ENCODE results near the gene TIAM2.
"Not testable (repeated sequence)": the region's sequence is repeated elsewhere in the genome, so short reads cannot be mapped to it uniquely, and the experiment has no call there.

TIAM2 gene

GRCh38 chr6:155227046-155227445, 231.9 kb downstream of the TIAM2 start:
- no peak for DNase-seq (ENCODE audit: low spot score in 2 of 2)
- Mint-ChIP-seq H3K9me3 (no peaks in the 10 kb centered on the region), H3K36me3 (peaks cover 16% of the 10 kb centered on the region), H3K4me1 (peaks cover 14% of the 10 kb centered on the region), H3K4me3 (no peak overlapping the region), H3K27ac (no peak overlapping the region)
- ATAC-seq = no peak

- no peak for ATAC-seq
- no peak overlapping the region for H3K27ac Mint-ChIP-seq
Observed at GRCh38 chr6:155228546-155229166, 233.5 kb downstream of the TIAM2 start.

GRCh38 chr6:155230975-155231374, 235.9 kb downstream of the TIAM2 start:
- H3K27ac Mint-ChIP-seq; H3K36me3 Mint-ChIP-seq; ATAC-seq; H3K4me3 Mint-ChIP-seq; H3K9me3 Mint-ChIP-seq; DNase-seq (ENCODE audit: low spot score in 2 of 2); H3K4me1 Mint-ChIP-seq: not testable (repeated sequence)

More at GRCh38 chr6:155228546-155229166, 233.5 kb downstream of the TIAM2 start:
- no peak overlapping the region for H3K4me3 Mint-ChIP-seq
- DNase-seq (ENCODE audit: low spot score in 2 of 2) = no peak
- peaks cover 16% of the 10 kb centered on the region for H3K36me3 Mint-ChIP-seq
- peaks cover 12% of the 10 kb centered on the region for H3K4me1 Mint-ChIP-seq
- no peaks in the 10 kb centered on the region for H3K9me3 Mint-ChIP-seq

GRCh38 chr6:155232848-155233247, 237.7 kb downstream of the TIAM2 start:
- no peaks in the 10 kb centered on the region for H3K9me3 Mint-ChIP-seq
- no peak overlapping the region for H3K27ac Mint-ChIP-seq
- H3K36me3 Mint-ChIP-seq = no peaks in the 10 kb centered on the region
- H3K4me3 Mint-ChIP-seq = no peak overlapping the region
- ATAC-seq (no peak), DNase-seq (ENCODE audit: low spot score in 2 of 2) (no peak)
- H3K4me1 Mint-ChIP-seq = no peaks in the 10 kb centered on the region

- DNase-seq (ENCODE audit: low spot score in 2 of 2) = no peak
- H3K9me3 Mint-ChIP-seq = no peaks in the 10 kb centered on the region
- no peak for ATAC-seq
- no peaks in the 10 kb centered on the region for H3K36me3 Mint-ChIP-seq
- no peaks in the 10 kb centered on the region for H3K4me1 Mint-ChIP-seq
- H3K4me3 Mint-ChIP-seq = no peak overlapping the region
- H3K27ac Mint-ChIP-seq = no peak overlapping the region
Observed at GRCh38 chr6:155234167-155234566, 239.1 kb downstream of the TIAM2 start.

GRCh38 chr6:155234687-155235086, 239.6 kb downstream of the TIAM2 start:
- Mint-ChIP-seq H3K27ac (no peak overlapping the region), H3K4me3 (no peak overlapping the region), H3K9me3 (no peaks in the 10 kb centered on the region), H3K36me3 (no peaks in the 10 kb centered on the region), H3K4me1 (no peaks in the 10 kb centered on the region)
- ATAC-seq = peak; percentile 19
- no peak for DNase-seq (ENCODE audit: low spot score in 2 of 2)

GRCh38 chr6:155235087-155235486, 240.0 kb downstream of the TIAM2 start:
- no peaks in the 10 kb centered on the region for H3K4me1 Mint-ChIP-seq
- no peaks in the 10 kb centered on the region for H3K9me3 Mint-ChIP-seq
- DNase-seq (ENCODE audit: low spot score in 2 of 2) (no peak), ATAC-seq (no peak)
- no peak overlapping the region for H3K27ac Mint-ChIP-seq
- H3K36me3 Mint-ChIP-seq = no peaks in the 10 kb centered on the region
- no peak overlapping the region for H3K4me3 Mint-ChIP-seq

- Mint-ChIP-seq H3K27ac (no peak overlapping the region), H3K36me3 (no peaks in the 10 kb centered on the region), H3K9me3 (no peaks in the 10 kb centered on the region), H3K4me3 (no peak overlapping the region), H3K4me1 (no peaks in the 10 kb centered on the region)
- DNase-seq (ENCODE audit: low spot score in 2 of 2) (no peak), ATAC-seq (no peak)
Observed at GRCh38 chr6:155237613-155238012, 242.5 kb downstream of the TIAM2 start.

- no peak for ATAC-seq
- H3K36me3 Mint-ChIP-seq = no peaks in the 10 kb centered on the region
- no peaks in the 10 kb centered on the region for H3K4me1 Mint-ChIP-seq
- no peak for DNase-seq (ENCODE audit: low spot score in 2 of 2)
- no peak overlapping the region for H3K4me3 Mint-ChIP-seq
- H3K27ac Mint-ChIP-seq = no peak overlapping the region
- no peaks in the 10 kb centered on the region for H3K9me3 Mint-ChIP-seq
Observed at GRCh38 chr6:155240905-155241600, 245.9 kb downstream of the TIAM2 start.

- peaks cover 3% of the 10 kb centered on the region for H3K36me3 Mint-ChIP-seq
Observed at GRCh38 chr6:155241966-155242365, 246.9 kb downstream of the TIAM2 start.

GRCh38 chr6:155244434-155244833, 249.3 kb downstream of the TIAM2 start:
- Mint-ChIP-seq H3K9me3 (no peaks in the 10 kb centered on the region), H3K4me3 (no peak overlapping the region), H3K36me3 (peaks cover 23% of the 10 kb centered on the region), H3K4me1 (no peaks in the 10 kb centered on the region), H3K27ac (no peak overlapping the region)
- ATAC-seq (no peak), DNase-seq (ENCODE audit: low spot score in 2 of 2) (no peak)

More at GRCh38 chr6:155241966-155242365, 246.9 kb downstream of the TIAM2 start:
- ATAC-seq (no peak), DNase-seq (ENCODE audit: low spot score in 2 of 2) (no peak)
- Mint-ChIP-seq H3K4me3 (no peak overlapping the region), H3K9me3 (no peaks in the 10 kb centered on the region), H3K27ac (no peak overlapping the region), H3K4me1 (no peaks in the 10 kb centered on the region)

- ATAC-seq (no peak), DNase-seq (ENCODE audit: low spot score in 2 of 2) (no peak)
- no peaks in the 10 kb centered on the region for H3K4me1 Mint-ChIP-seq
- peaks cover 30% of the 10 kb centered on the region for H3K36me3 Mint-ChIP-seq
- no peaks in the 10 kb centered on the region for H3K9me3 Mint-ChIP-seq
- no peak overlapping the region for H3K4me3 Mint-ChIP-seq
- no peak overlapping the region for H3K27ac Mint-ChIP-seq
Observed at GRCh38 chr6:155245193-155245592, 250.1 kb downstream of the TIAM2 start.

- Mint-ChIP-seq H3K27ac (no peak overlapping the region), H3K4me1 (no peaks in the 10 kb centered on the region)
- DNase-seq (ENCODE audit: low spot score in 2 of 2) = no peak
Observed at GRCh38 chr6:155245831-155246230, 250.7 kb downstream of the TIAM2 start.

GRCh38 chr6:155246825-155247224, 251.7 kb downstream of the TIAM2 start:
- H3K36me3 Mint-ChIP-seq = peaks cover 45% of the 10 kb centered on the region
- no peaks in the 10 kb centered on the region for H3K4me1 Mint-ChIP-seq
- H3K9me3 Mint-ChIP-seq = no peaks in the 10 kb centered on the region
- no peak overlapping the region for H3K4me3 Mint-ChIP-seq
- no peak for DNase-seq (ENCODE audit: low spot score in 2 of 2)
- H3K27ac Mint-ChIP-seq = no peak overlapping the region
- no peak for ATAC-seq

More at GRCh38 chr6:155245831-155246230, 250.7 kb downstream of the TIAM2 start:
- Mint-ChIP-seq H3K36me3 (peaks cover 37% of the 10 kb centered on the region), H3K4me3 (no peak overlapping the region), H3K9me3 (no peaks in the 10 kb centered on the region)
- ATAC-seq = no peak

- Mint-ChIP-seq H3K27ac (no peak overlapping the region), H3K9me3 (no peaks in the 10 kb centered on the region), H3K4me1 (no peaks in the 10 kb centered on the region), H3K4me3 (no peak overlapping the region), H3K36me3 (peaks cover 50% of the 10 kb centered on the region)
- ATAC-seq (no peak), DNase-seq (ENCODE audit: low spot score in 2 of 2) (no peak)
Observed at GRCh38 chr6:155247618-155248007, 252.5 kb downstream of the TIAM2 start.
